Lower leg skin (tissue), 4 donors: ENCODE data around the gene LAPTM4A. TPM values are rescaled to one million over a fixed set of nuclear protein-coding genes. Genes with fewer than 3 reads are reported as not detected.
"Not testable (repeated sequence)": the region's sequence is repeated elsewhere in the genome, so short reads cannot be mapped to it uniquely, and the experiment has no call there.

ENCODE experiments used
- DNase-seq, 2 donors: peaks; one replicate each; pipeline ENCODE4 v3.0.0-alpha.2; 2019; ENCODE audit warnings: low spot score in 2 of 2
- H3K4me3 ChIP-seq: fragments of 200-600 bp; sonication (generic); 2 replicates; pipeline ENCODE4 v1.5.1; 2017; ENCODE audit warnings: mild to moderate bottlenecking, low read depth; ENCODE audit not compliant: poor library complexity, severe bottlenecking
- CTCF ChIP-seq, 3 donors: fragments of 450-650 bp; IDR thresholded peaks; one replicate each; pipeline ENCODE4 v1.5.1; 2016; ENCODE audit warnings: antibody characterized with exemption in 3 of 3, mild to moderate bottlenecking in 3 of 3, moderate library complexity in 2 of 3
- POLR2A ChIP-seq, 2 donors: fragments of 450-650 bp; IDR thresholded peaks; one replicate each; pipeline ENCODE4 v1.6.1; 2016 to 2017; ENCODE audit warnings: antibody characterized with exemption in 2 of 2, mild to moderate bottlenecking in 1 of 2, moderate library complexity in 1 of 2
- WGBS, 2 donors: methylation state at CpG; one replicate each; pipeline ENCODE4 v1.1.5; 2018; 5-methylcytosine and 5-hydroxymethylcytosine counted together
- intact Hi-C: fragments of 100-400 bp; cut with DNase I; formaldehyde crosslinking; loops from one replicate; pipeline ENCODE4 v1.15.0; 2023; ENCODE audit warnings: low total_unique reads
- total RNA-seq, 4 donors: library from RNA; depleted of rRNA; stranded (reverse); fragments of >200 nt; gene quantifications; one replicate each; pipeline ENCODE4 v1.1.0, GENCODE V29; 2016

LAPTM4A gene
- total RNA-seq, 4 donors from 2014 or later = 102 to 139 (median 119) TPM

GRCh38 chr2:20080428-20080827, 29.0 kb upstream of the LAPTM4A start:
- TF ChIP-seq CTCF (IDR thresholded peaks at IDR 0.05) = no peak
- no peak for TF ChIP-seq POLR2A (IDR thresholded peaks at IDR 0.05)
- intact Hi-C loops = no loop called here
- WGBS, 2 donors = 83 to 86% methylated on average over 10 of the region's 10 CpGs
- no peak overlapping the region for H3K4me3 ChIP-seq
- no peak for DNase-seq

GRCh38 chr2:20079546-20080115, 28.2 kb upstream of the LAPTM4A start:
- no peak for DNase-seq
- WGBS, 2 donors = 89 to 91% methylated on average over 5 to 6 of the region's 6 CpGs

GRCh38 chr2:20077411-20077940, 26.0 kb upstream of the LAPTM4A start:
- no peak for TF ChIP-seq CTCF (IDR thresholded peaks at IDR 0.05)
- TF ChIP-seq POLR2A (IDR thresholded peaks at IDR 0.05) = no peak
- intact Hi-C loops = no loop called here
- DNase-seq = peak in 1 of 2 donors; percentile 18
- H3K4me3 ChIP-seq = no peak overlapping the region
- 94 to 95% methylated on average over 4 of the region's 4 CpGs for WGBS, 2 donors

More at GRCh38 chr2:20079546-20080115, 28.2 kb upstream of the LAPTM4A start:
- intact Hi-C loops = no loop called here
- TF ChIP-seq POLR2A (IDR thresholded peaks at IDR 0.05) (no peak), CTCF (IDR thresholded peaks at IDR 0.05) (no peak)
- H3K4me3 ChIP-seq = no peak overlapping the region

GRCh38 chr2:20076757-20077156, 25.3 kb upstream of the LAPTM4A start:
- WGBS, 2 donors = 88 to 90% methylated on average over 6 of the region's 6 CpGs
- DNase-seq = no peak
- no peak for TF ChIP-seq CTCF (IDR thresholded peaks at IDR 0.05)
- no peak for TF ChIP-seq POLR2A (IDR thresholded peaks at IDR 0.05)
- intact Hi-C loops = no loop called here
- H3K4me3 ChIP-seq = no peak overlapping the region

- no peak for TF ChIP-seq POLR2A (IDR thresholded peaks at IDR 0.05)
- TF ChIP-seq CTCF (IDR thresholded peaks at IDR 0.05) = no peak
- DNase-seq = no peak
- no peak overlapping the region for H3K4me3 ChIP-seq
- 81 to 89% methylated on average over 8 of the region's 8 CpGs for WGBS, 2 donors
- intact Hi-C loops = no loop called here
Measured at GRCh38 chr2:20074901-20075300, 23.5 kb upstream of the LAPTM4A start.

- WGBS, 2 donors = 60 to 65% methylated on average over 9 of the region's 9 CpGs
- H3K4me3 ChIP-seq, intact Hi-C loops, DNase-seq: not testable (repeated sequence)
Measured at GRCh38 chr2:20074046-20074648, 22.7 kb upstream of the LAPTM4A start.
